ENCODE measurements around the gene KIAA1328. TPM values are rescaled to one million over a fixed set of nuclear protein-coding genes. Genes with fewer than 3 reads are reported as not detected.

The KIAA1328 gene
- total and polyA plus RNA-seq, 4 donors = 2.0 to 21.1 (median 12.8) TPM

DNA sequence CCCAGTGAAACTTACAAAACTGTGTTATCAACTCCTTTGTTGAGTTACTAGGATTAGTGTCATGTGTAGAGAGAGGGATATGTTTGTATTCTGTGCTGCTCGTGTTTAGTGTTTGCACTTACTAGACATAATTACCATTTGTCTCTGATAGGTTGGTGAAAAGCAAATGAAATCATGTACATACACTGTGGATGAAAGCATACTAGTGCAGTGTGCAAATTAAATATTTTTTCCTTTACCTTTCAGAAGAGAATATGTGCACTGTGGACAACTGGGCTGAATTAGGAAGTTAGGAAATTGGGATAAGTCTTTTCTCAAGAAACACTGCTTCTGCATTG lies 1.2 kb downstream of the KIAA1328 start:
- H3K4me1 ChIP-seq (ENCODE audit: control insufficient read depth in 1 of 2, insufficient read depth in 2 of 2, low read length in 2 of 2) = no peaks in the 10 kb centered on the region
- 14 to 26% methylated on average over 1 of the region's 1 CpG for WGBS, 2 donors
- no peaks in the 10 kb centered on the region for H3K9me3 ChIP-seq (ENCODE audit: control insufficient read depth, low read length)
- no peaks in the 10 kb centered on the region for H3K27me3 ChIP-seq (ENCODE audit: control insufficient read depth in 1 of 2, insufficient read depth in 2 of 2, low read length in 1 of 2)
- intact Hi-C loops (cut with DNase I) = no loop called here
- DNase-seq (no peak), ATAC-seq (ENCODE audit: low FRiP score) (no peak)
- H3K27ac ChIP-seq (ENCODE audit: low read depth in 1 of 2, low read length in 2 of 2) = no peak overlapping the region
- H3K4me3 ChIP-seq (ENCODE audit: low read length in 2 of 2) = peak overlapping the region; percentile 24 to 56
- H3K36me3 ChIP-seq (ENCODE audit: control insufficient read depth in 1 of 2, insufficient read depth in 2 of 2, low read length in 1 of 2) = no peaks in the 10 kb centered on the region

DNA sequence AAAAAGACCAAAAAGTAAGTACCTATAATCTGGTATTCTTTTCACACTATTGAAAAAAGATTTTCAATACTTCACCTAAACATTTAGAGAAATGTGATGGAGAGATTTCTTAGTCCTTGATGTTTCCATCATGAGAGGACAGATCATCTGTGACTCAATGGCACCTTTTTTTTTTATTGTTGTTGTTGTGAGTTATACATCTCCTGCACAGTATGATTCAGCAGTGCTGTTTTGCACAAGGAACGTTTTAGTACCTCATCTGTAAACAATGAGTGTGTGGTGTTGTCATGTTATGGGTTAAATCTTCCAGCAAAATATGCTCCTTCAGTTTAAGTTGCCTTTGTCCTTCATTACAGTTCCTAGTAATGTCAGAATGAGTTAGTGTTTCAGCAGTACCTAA lies 2.2 kb downstream of the KIAA1328 start:
- WGBS, 2 donors = 21 to 34% methylated on average over 1 of the region's 1 CpG
- Histone ChIP-seq H3K27me3 (ENCODE audit: control insufficient read depth in 1 of 2, insufficient read depth in 2 of 2, low read length in 1 of 2) (no peaks in the 10 kb centered on the region), H3K9me3 (ENCODE audit: control insufficient read depth, low read length) (no peaks in the 10 kb centered on the region), H3K4me1 (ENCODE audit: control insufficient read depth in 1 of 2, insufficient read depth in 2 of 2, low read length in 2 of 2) (no peaks in the 10 kb centered on the region), H3K36me3 (ENCODE audit: control insufficient read depth in 1 of 2, insufficient read depth in 2 of 2, low read length in 1 of 2) (no peaks in the 10 kb centered on the region), H3K4me3 (ENCODE audit: low read length in 2 of 2) (no peak overlapping the region), H3K27ac (ENCODE audit: low read depth in 1 of 2, low read length in 2 of 2) (no peak overlapping the region)
- no peak for ATAC-seq (ENCODE audit: low FRiP score)
- intact Hi-C loops (cut with DNase I) = no loop called here
- no peak for DNase-seq

DNA sequence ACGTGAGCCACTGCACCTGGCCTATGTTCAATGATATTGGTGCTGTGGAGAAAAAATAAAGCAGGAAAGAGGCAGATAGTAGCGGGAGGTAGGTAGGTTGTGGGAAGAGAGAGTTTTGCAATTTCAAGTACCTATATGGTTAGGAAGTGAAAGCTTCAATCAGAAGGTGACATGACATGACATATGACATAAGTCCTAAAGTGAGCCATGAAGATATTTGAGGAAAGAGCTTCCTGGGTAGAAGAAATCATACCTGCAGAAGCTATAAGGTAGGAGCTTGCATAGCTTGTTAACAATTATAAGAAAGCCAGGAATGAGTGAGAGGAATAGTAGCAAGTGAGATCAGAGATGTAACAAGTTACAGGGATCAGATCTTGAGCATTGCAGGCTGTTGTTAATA lies 4.2 kb downstream of the KIAA1328 start:
- intact Hi-C loops (cut with DNase I) = no loop called here
- Histone ChIP-seq H3K9me3 (ENCODE audit: control insufficient read depth, low read length) (no peaks in the 10 kb centered on the region), H3K27ac (ENCODE audit: low read depth in 1 of 2, low read length in 2 of 2) (no peak overlapping the region), H3K27me3 (ENCODE audit: control insufficient read depth in 1 of 2, insufficient read depth in 2 of 2, low read length in 1 of 2) (no peaks in the 10 kb centered on the region), H3K4me1 (ENCODE audit: control insufficient read depth in 1 of 2, insufficient read depth in 2 of 2, low read length in 2 of 2) (no peaks in the 10 kb centered on the region), H3K4me3 (ENCODE audit: low read length in 2 of 2) (no peak overlapping the region), H3K36me3 (ENCODE audit: control insufficient read depth in 1 of 2, insufficient read depth in 2 of 2, low read length in 1 of 2) (no peaks in the 10 kb centered on the region)
- DNase-seq = no peak
- ATAC-seq (ENCODE audit: low FRiP score) = no peak
- 92 to 94% methylated on average over 2 of the region's 2 CpGs for WGBS, 2 donors

DNA sequence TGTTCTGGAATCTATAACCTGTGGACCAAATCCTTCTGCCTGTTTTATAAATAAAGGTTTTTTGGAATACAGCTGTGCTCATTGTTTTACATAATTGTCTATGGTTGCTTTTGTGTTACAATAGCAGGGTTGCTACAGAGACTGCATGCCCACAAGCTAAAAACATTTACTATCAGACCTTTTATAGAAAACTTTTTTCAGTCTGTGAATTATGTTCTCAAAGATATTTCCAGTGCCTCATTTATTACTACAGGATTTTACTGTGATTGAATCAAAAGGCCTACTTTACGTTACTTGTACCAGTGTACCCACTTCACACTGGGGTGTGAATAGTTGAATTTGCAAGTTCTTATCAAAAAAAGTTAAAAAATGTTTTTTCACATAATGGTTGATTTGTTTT lies 7.0 kb downstream of the KIAA1328 start:
- no peak for DNase-seq
- H3K27me3 ChIP-seq (ENCODE audit: control insufficient read depth in 1 of 2, insufficient read depth in 2 of 2, low read length in 1 of 2) = no peaks in the 10 kb centered on the region
- H3K9me3 ChIP-seq (ENCODE audit: control insufficient read depth, low read length) = no peaks in the 10 kb centered on the region
- no peaks in the 10 kb centered on the region for H3K4me1 ChIP-seq (ENCODE audit: control insufficient read depth in 1 of 2, insufficient read depth in 2 of 2, low read length in 2 of 2)
- no peaks in the 10 kb centered on the region for H3K36me3 ChIP-seq (ENCODE audit: control insufficient read depth in 1 of 2, insufficient read depth in 2 of 2, low read length in 1 of 2)
- ATAC-seq (ENCODE audit: low FRiP score) = no peak
- intact Hi-C loops (cut with DNase I) = no loop called here
- 90% methylated on average over 1 of the region's 1 CpG for WGBS, 2 donors
- H3K27ac ChIP-seq (ENCODE audit: low read depth in 1 of 2, low read length in 2 of 2) = no peak overlapping the region
- no peak overlapping the region for H3K4me3 ChIP-seq (ENCODE audit: low read length in 2 of 2)

DNA sequence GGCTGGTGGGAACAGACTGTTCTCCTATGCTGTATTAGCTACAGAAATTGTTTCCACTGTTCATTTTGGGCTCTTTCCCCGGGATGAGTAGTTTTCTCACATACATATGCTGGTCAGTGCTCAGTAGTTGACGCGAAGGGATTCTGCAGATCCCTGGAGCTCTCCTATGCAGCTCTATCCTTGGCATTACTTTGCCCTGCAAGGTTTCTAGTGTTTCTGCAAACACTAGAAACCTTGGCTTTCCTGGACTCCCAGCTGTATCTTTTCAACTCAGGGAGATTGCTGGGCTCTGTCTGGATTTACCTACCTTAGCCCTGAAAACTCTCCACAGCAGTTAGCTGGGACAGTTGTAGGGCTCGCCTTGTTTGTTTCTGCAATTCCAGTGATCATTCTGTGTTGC lies 10.9 kb downstream of the KIAA1328 start:
- Histone ChIP-seq H3K27ac (ENCODE audit: low read depth in 1 of 2, low read length in 2 of 2) (no peak overlapping the region), H3K4me1 (ENCODE audit: control insufficient read depth in 1 of 2, insufficient read depth in 2 of 2, low read length in 2 of 2) (no peaks in the 10 kb centered on the region), H3K9me3 (ENCODE audit: control insufficient read depth, low read length) (no peaks in the 10 kb centered on the region), H3K4me3 (ENCODE audit: low read length in 2 of 2) (no peak overlapping the region), H3K36me3 (ENCODE audit: control insufficient read depth in 1 of 2, insufficient read depth in 2 of 2, low read length in 1 of 2) (peaks cover 0 to 3% of the 10 kb centered on the region in 2 donors), H3K27me3 (ENCODE audit: control insufficient read depth in 1 of 2, insufficient read depth in 2 of 2, low read length in 1 of 2) (no peaks in the 10 kb centered on the region)
- ATAC-seq (ENCODE audit: low FRiP score) = no peak
- no peak for DNase-seq
- WGBS, 2 donors = 97 to 99% methylated on average over 4 of the region's 4 CpGs
- intact Hi-C loops (cut with DNase I) = no loop called here

DNA sequence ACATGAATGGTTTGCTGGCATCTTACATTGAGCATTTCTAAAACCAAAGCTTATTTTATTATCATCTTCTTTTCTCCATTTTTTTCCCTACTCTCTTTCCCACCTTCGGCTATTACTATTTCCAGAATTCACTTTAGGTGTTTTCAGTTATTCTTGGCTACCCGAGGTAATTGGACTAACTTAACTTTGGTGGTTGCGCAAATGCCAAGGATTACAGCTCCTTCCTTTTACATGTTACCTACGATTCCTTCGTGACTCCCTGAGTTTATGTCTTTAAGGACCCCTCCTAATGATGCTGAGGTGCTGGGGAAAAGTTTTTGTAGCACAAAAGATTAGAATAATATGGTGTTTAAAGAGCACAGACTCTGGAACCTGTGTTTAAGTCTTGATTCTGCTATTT lies 14.3 kb downstream of the KIAA1328 start:
- no peaks in the 10 kb centered on the region for H3K9me3 ChIP-seq (ENCODE audit: control insufficient read depth, low read length)
- no peaks in the 10 kb centered on the region for H3K4me1 ChIP-seq (ENCODE audit: control insufficient read depth in 1 of 2, insufficient read depth in 2 of 2, low read length in 2 of 2)
- 78% methylated on average over 5 of the region's 5 CpGs for WGBS, 2 donors
- intact Hi-C loops (cut with DNase I) = no loop called here
- H3K27me3 ChIP-seq (ENCODE audit: control insufficient read depth in 1 of 2, insufficient read depth in 2 of 2, low read length in 1 of 2) = no peaks in the 10 kb centered on the region
- H3K4me3 ChIP-seq (ENCODE audit: low read length in 2 of 2) = no peak overlapping the region
- H3K36me3 ChIP-seq (ENCODE audit: control insufficient read depth in 1 of 2, insufficient read depth in 2 of 2, low read length in 1 of 2) = peaks cover 0 to 3% of the 10 kb centered on the region in 2 donors
- DNase-seq (no peak), ATAC-seq (ENCODE audit: low FRiP score) (no peak)
- H3K27ac ChIP-seq (ENCODE audit: low read depth in 1 of 2, low read length in 2 of 2) = no peak overlapping the region

DNA sequence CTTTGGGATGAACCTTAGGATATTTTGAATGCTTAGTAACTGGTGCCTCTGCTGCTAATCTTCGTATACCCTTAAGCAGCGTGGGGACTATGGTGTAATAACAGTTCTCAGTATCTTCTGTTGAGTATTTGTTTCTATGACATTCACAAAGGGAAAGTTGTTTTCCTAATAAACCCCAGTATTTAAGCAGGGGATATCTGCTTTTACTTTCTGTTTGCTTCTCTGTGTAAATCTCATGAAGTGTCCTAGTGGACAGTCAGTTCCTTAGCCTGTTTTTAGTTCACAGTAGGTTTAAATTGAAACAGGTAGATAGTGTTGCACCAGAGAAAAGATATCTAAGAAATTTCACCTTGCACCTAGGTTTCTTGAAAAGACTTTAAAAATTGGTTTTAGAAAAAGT lies 14.9 kb downstream of the KIAA1328 start:
- Histone ChIP-seq H3K9me3 (ENCODE audit: control insufficient read depth, low read length) (no peaks in the 10 kb centered on the region), H3K27me3 (ENCODE audit: control insufficient read depth in 1 of 2, insufficient read depth in 2 of 2, low read length in 1 of 2) (no peaks in the 10 kb centered on the region), H3K27ac (ENCODE audit: low read depth in 1 of 2, low read length in 2 of 2) (no peak overlapping the region), H3K4me3 (ENCODE audit: low read length in 2 of 2) (no peak overlapping the region), H3K36me3 (ENCODE audit: control insufficient read depth in 1 of 2, insufficient read depth in 2 of 2, low read length in 1 of 2) (peaks cover 0 to 3% of the 10 kb centered on the region in 2 donors), H3K4me1 (ENCODE audit: control insufficient read depth in 1 of 2, insufficient read depth in 2 of 2, low read length in 2 of 2) (no peaks in the 10 kb centered on the region)
- intact Hi-C loops (cut with DNase I) = no loop called here
- DNase-seq (no peak), ATAC-seq (ENCODE audit: low FRiP score) (no peak)
- WGBS, 2 donors = 91 to 97% methylated on average over 2 of the region's 2 CpGs

DNA sequence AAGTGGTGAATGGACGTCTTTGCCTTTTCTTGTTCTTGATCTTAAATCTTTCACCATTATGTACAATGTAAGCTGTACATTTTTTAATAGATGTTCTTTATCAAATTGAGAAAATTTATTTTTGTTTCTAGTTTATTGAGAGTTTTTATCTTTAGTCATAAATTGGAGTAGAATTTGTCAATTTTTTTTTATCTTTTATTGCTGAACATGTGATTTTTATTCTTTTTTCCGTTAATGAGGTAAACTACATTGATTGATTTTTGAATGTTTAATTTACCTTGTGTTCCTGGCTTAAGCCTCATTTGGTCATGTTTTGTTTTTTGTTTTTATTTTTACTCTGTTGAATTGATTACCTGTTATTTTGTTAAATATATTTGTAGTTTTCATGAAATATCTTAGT lies 19.7 kb downstream of the KIAA1328 start:
- Histone ChIP-seq H3K27ac (ENCODE audit: low read depth in 1 of 2, low read length in 2 of 2) (no peak overlapping the region), H3K27me3 (ENCODE audit: control insufficient read depth in 1 of 2, insufficient read depth in 2 of 2, low read length in 1 of 2) (no peaks in the 10 kb centered on the region), H3K9me3 (ENCODE audit: control insufficient read depth, low read length) (peaks cover 2% of the 10 kb centered on the region), H3K4me3 (ENCODE audit: low read length in 2 of 2) (no peak overlapping the region), H3K36me3 (ENCODE audit: control insufficient read depth in 1 of 2, insufficient read depth in 2 of 2, low read length in 1 of 2) (peaks cover 0 to 2% of the 10 kb centered on the region in 2 donors), H3K4me1 (ENCODE audit: control insufficient read depth in 1 of 2, insufficient read depth in 2 of 2, low read length in 2 of 2) (no peaks in the 10 kb centered on the region)
- ATAC-seq (ENCODE audit: low FRiP score) (no peak), DNase-seq (no peak)
- intact Hi-C loops (cut with DNase I) = no loop called here
- 97 to 100% methylated on average over 2 of the region's 2 CpGs for WGBS, 2 donors

DNA sequence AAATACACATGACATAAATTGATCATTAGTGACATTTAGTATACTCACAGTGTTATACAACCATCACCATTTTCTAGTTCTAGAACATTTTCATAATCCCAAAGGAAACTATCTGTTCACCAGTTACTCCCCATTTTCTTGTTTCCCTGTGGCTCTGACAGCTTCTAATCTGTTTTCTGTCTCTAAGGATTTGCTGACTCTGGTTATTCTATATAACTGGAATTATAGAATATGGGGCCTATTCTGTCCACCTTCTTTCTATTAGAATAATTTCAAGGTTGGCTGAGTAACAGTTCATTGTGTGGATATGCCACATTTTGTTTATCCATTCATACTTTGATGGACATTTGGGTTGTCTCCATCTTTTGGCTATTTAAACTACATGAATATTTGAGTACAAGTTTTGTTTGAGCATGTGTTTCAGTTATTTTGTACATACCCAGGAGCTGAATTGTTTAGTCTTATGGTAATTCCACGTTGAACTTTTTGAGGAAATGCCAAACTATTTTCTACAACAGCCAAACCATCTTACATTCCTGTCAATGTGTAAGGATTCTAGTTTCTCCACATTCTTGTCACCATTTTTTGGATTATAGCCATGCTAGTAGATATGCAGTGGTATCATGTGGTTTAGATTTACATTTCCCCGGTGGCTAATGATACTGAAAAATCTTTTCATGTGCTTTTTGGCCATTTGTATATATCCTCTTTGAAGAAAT lies 20.5 kb downstream of the KIAA1328 start:
- H3K36me3 ChIP-seq (ENCODE audit: control insufficient read depth in 1 of 2, insufficient read depth in 2 of 2, low read length in 1 of 2) = peaks cover 0 to 2% of the 10 kb centered on the region in 2 donors
- WGBS, 2 donors = 32 to 47% methylated on average over 2 of the region's 2 CpGs
- intact Hi-C loops (cut with DNase I) = no loop called here
- no peak overlapping the region for H3K27ac ChIP-seq (ENCODE audit: low read depth in 1 of 2, low read length in 2 of 2)
- H3K4me3 ChIP-seq (ENCODE audit: low read length in 2 of 2) = no peak overlapping the region
- peaks cover 2% of the 10 kb centered on the region for H3K9me3 ChIP-seq (ENCODE audit: control insufficient read depth, low read length)
- DNase-seq (no peak), ATAC-seq (ENCODE audit: low FRiP score) (no peak)
- H3K4me1 ChIP-seq (ENCODE audit: control insufficient read depth in 1 of 2, insufficient read depth in 2 of 2, low read length in 2 of 2) = no peaks in the 10 kb centered on the region
- no peaks in the 10 kb centered on the region for H3K27me3 ChIP-seq (ENCODE audit: control insufficient read depth in 1 of 2, insufficient read depth in 2 of 2, low read length in 1 of 2)
